Esophagus squamous epithelium (tissue), 4 donors: ENCODE data around the gene INHA.

Experiments
- CTCF ChIP-seq, 6 experiments: fragments of 450-650 bp in 4 of 6; fragments of 200-600 bp in 2 of 6; sonication (generic) in 2 of 6; IDR thresholded peaks; one replicate each; pipeline ENCODE4 v1.5.1; 2016 to 2019; ENCODE audit warnings: antibody characterized with exemption in 6 of 6, mild to moderate bottlenecking in 4 of 6, moderate library complexity in 4 of 6
- POLR2A ChIP-seq, 4 donors: fragments of 450-650 bp; IDR thresholded peaks; one replicate each; pipeline ENCODE4 v1.6.1; 2017; ENCODE audit warnings: antibody characterized with exemption in 4 of 4, mild to moderate bottlenecking in 4 of 4, moderate library complexity in 3 of 4

- no peak for TF ChIP-seq CTCF (IDR thresholded peaks at IDR 0.05)
- no peak for TF ChIP-seq POLR2A (IDR thresholded peaks at IDR 0.05)
These were observed 47.3 kb upstream of the INHA start for GRCh38 chr2:219524817-219525216.
